Progenitor cell of endocrine pancreas (in vitro differentiated cells): ENCODE data around the gene PBX1. TPM values are rescaled to one million over a fixed set of nuclear protein-coding genes. Genes with fewer than 3 reads are reported as not detected.

Experiments used
- DNase-seq: peaks from one replicate; pipeline ENCODE4 v3.0.0; 2021; ENCODE audit warnings: low spot score; ENCODE audit not compliant: unreplicated experiment
- H3K27ac Mint-ChIP-seq: 2 replicates; pipeline ENCODE4 v1.8.0; 2021; ENCODE audit warnings: mild to moderate bottlenecking, moderate library complexity, mixed read lengths
- H3K27me3 Mint-ChIP-seq: 2 replicates; pipeline ENCODE4 v1.8.0; 2021; ENCODE audit warnings: mixed read lengths
- H3K36me3 Mint-ChIP-seq: 2 replicates; pipeline ENCODE4 v1.8.0; 2022; ENCODE audit warnings: mixed read lengths; ENCODE audit not compliant: insufficient read depth
- H3K4me1 Mint-ChIP-seq: 2 replicates; pipeline ENCODE4 v1.8.0; 2021; ENCODE audit warnings: low read depth, mixed read lengths
- H3K4me3 Mint-ChIP-seq: 2 replicates; pipeline ENCODE4 v1.8.0; 2021; ENCODE audit warnings: low read depth, mild to moderate bottlenecking, moderate library complexity, mixed read lengths
- H3K9me3 Mint-ChIP-seq: 2 replicates; pipeline ENCODE4 v1.8.0; 2021; ENCODE audit warnings: low read depth, mixed read lengths
- long read RNA-seq: library from polyadenylated mRNA; unstranded; transcript quantifications from one replicate; pipeline ENCODE4 v2.0.0, GENCODE V29; 2020
- total RNA-seq: library from RNA; stranded (reverse); gene quantifications from 2 replicates; pipeline ENCODE4 v1.2.1, GENCODE V29; 2021
- TF ChIP-seq, protein P1 (sequence below): fragments of 200-600 bp; sonication (generic); IDR thresholded peaks from one replicate; pipeline ENCODE4 v1.5.0; 2021; ENCODE audit warnings: antibody characterized with exemption, mild to moderate bottlenecking; ENCODE audit not compliant: unreplicated experiment

The PBX1 gene
- 204 and 205 TPM in 2 replicates for total RNA-seq
- long read RNA-seq, full-length matches to known transcripts = 23 of 152 reads
- long read RNA-seq, partial matches to known transcripts = 94 of 152 reads
- long read RNA-seq, other reads (novel, unspliced or antisense) = 35 of 152 reads

GRCh38 chr1:164558461-164559341 lies at the start of gene PBX1:
Gene PBX1 (plus strand): TSS chr1:164559184.
- Mint-ChIP-seq H3K36me3 (peaks cover under 1% of the 10 kb centered on the region), H3K9me3 (peaks cover 6% of the 10 kb centered on the region), H3K4me1 (peaks cover 31% of the 10 kb centered on the region), H3K27ac (peak within 1 kb of the TSS; percentile 97), H3K27me3 (no peaks in the 10 kb centered on the region), H3K4me3 (peak within 1 kb of the TSS; percentile 99)
- TF ChIP-seq, protein P1, sequence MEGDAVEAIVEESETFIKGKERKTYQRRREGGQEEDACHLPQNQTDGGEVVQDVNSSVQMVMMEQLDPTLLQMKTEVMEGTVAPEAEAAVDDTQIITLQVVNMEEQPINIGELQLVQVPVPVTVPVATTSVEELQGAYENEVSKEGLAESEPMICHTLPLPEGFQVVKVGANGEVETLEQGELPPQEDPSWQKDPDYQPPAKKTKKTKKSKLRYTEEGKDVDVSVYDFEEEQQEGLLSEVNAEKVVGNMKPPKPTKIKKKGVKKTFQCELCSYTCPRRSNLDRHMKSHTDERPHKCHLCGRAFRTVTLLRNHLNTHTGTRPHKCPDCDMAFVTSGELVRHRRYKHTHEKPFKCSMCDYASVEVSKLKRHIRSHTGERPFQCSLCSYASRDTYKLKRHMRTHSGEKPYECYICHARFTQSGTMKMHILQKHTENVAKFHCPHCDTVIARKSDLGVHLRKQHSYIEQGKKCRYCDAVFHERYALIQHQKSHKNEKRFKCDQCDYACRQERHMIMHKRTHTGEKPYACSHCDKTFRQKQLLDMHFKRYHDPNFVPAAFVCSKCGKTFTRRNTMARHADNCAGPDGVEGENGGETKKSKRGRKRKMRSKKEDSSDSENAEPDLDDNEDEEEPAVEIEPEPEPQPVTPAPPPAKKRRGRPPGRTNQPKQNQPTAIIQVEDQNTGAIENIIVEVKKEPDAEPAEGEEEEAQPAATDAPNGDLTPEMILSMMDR = no peak
- peak; percentile 89 for DNase-seq

GRCh38 chr1:164510435-164510834 lies 48.5 kb upstream of the PBX1 start:
- Mint-ChIP-seq H3K27me3 (peaks cover 2% of the 10 kb centered on the region), H3K27ac (no peak overlapping the region), H3K9me3 (no peaks in the 10 kb centered on the region), H3K36me3 (no peaks in the 10 kb centered on the region), H3K4me1 (peaks cover under 1% of the 10 kb centered on the region), H3K4me3 (no peak overlapping the region)
- DNase-seq = no peak
- TF ChIP-seq, protein P1 = no peak

GRCh38 chr1:164511001-164511705 lies 47.8 kb upstream of the PBX1 start:
- H3K4me3 Mint-ChIP-seq = no peak overlapping the region
- H3K27me3 Mint-ChIP-seq = peaks cover 2% of the 10 kb centered on the region
- H3K27ac Mint-ChIP-seq = no peak overlapping the region
- TF ChIP-seq, protein P1 = no peak
- no peak for DNase-seq
- H3K36me3 Mint-ChIP-seq = no peaks in the 10 kb centered on the region
- no peaks in the 10 kb centered on the region for H3K9me3 Mint-ChIP-seq
- H3K4me1 Mint-ChIP-seq = peaks cover 1% of the 10 kb centered on the region

- no peaks in the 10 kb centered on the region for H3K36me3 Mint-ChIP-seq
- no peaks in the 10 kb centered on the region for H3K9me3 Mint-ChIP-seq
- no peak overlapping the region for H3K27ac Mint-ChIP-seq
- TF ChIP-seq, protein P1 = no peak
- no peak for DNase-seq
- peaks cover 2% of the 10 kb centered on the region for H3K27me3 Mint-ChIP-seq
- H3K4me3 Mint-ChIP-seq = no peak overlapping the region
- H3K4me1 Mint-ChIP-seq = peaks cover 13% of the 10 kb centered on the region
Observed at GRCh38 chr1:164515231-164515630, 43.8 kb upstream of the PBX1 start.

GRCh38 chr1:164515711-164516331 lies 43.2 kb upstream of the PBX1 start:
- DNase-seq = no peak
- Mint-ChIP-seq H3K27me3 (peaks cover 2% of the 10 kb centered on the region), H3K36me3 (no peaks in the 10 kb centered on the region), H3K4me3 (no peak overlapping the region), H3K4me1 (peaks cover 13% of the 10 kb centered on the region), H3K27ac (no peak overlapping the region), H3K9me3 (no peaks in the 10 kb centered on the region)
- TF ChIP-seq, protein P1 = no peak
